HG02763 (cell line): ENCODE measurements around the gene GPR137C.
A peak's percentile ranks its signal among the peaks of the same experiment; 100 is the strongest.

Experiments
- ATAC-seq: cut with Tn5 transposase; IDR thresholded peaks from one replicate; pipeline ENCODE4 v1.9.1; 2021; ENCODE audit warnings: mild to moderate bottlenecking, moderate library complexity; ENCODE audit not compliant: unreplicated experiment

Gene GPR137C, protein sequence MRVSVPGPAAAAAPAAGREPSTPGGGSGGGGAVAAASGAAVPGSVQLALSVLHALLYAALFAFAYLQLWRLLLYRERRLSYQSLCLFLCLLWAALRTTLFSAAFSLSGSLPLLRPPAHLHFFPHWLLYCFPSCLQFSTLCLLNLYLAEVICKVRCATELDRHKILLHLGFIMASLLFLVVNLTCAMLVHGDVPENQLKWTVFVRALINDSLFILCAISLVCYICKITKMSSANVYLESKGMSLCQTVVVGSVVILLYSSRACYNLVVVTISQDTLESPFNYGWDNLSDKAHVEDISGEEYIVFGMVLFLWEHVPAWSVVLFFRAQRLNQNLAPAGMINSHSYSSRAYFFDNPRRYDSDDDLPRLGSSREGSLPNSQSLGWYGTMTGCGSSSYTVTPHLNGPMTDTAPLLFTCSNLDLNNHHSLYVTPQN

GRCh38 chr14:52552063-52552988, at the start of gene GPR137C, which contains the start of gene TXNDC16:
GPR137C (plus strand) TSS chr14:52552836; CDS start chr14:52553148, 312 bp downstream.
TXNDC16 (minus strand) TSS chr14:52552505; CDS start chr14:52543557, 8,948 bp downstream.
- peak; percentile 93 for ATAC-seq

DNA sequence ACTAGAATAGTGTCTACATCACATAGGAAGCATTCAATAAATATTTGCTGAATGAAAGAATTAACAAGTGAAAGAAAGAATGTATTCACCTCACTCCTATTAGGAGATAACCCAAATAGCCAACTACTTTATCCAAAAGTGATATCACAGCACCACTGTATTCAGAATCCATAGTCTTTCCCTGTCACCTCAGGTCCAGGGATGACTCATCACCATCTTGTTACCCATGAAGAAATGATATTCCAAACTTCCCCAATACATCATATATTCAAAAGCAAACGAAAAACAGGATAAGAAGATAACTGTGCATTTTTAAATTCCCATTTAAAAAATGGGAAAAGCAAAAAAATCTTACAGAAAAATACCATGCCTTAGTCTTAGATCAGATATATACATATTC, 39.4 kb upstream of the GPR137C start:
- no peak for ATAC-seq

- no peak for ATAC-seq
These were observed 38.4 kb upstream of the GPR137C start for GRCh38 chr14:52514046-52514811.

DNA sequence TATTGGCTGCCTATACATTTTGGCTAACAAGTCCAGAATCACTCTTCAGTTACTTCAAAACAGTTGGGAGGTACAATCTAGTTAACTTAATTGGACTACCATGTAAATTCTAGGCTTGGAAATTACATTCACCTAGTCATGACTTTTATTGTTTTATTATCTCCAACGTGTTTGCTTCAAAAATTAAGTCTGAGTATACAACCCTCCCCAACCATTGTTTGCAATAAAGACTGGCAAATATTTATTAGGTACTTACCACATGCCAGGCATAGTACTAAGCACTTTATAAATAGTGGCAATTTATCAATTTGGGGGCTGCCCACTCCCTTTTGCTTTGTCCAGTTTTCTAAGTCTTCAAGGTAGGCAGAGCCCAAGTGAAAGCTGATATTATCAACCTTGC, 30.6 kb upstream of the GPR137C start:
- ATAC-seq, result no peak

- ATAC-seq, result no peak
These were observed 29.9 kb upstream of the GPR137C start for GRCh38 chr14:52522581-52523345.

DNA sequence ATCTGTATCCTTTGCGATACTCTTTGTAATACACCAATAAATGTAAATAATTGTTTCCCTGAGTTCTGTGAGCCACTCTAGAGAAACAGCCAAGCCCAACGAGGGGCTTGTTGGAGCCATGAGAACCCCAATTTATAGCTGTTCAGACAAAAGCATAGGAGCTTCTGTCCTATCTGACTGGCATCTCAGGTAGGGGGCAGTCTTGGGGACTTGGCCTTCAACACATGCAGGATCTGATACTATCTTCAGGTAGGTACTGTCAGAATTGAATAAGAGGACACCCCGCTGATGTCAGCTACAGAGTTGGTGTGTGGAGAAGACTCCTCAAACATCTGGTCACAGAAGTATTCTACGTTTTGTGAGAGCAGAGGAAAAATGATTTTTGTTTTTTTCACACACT, 25.6 kb upstream of the GPR137C start:
- ATAC-seq, result no peak

GRCh38 chr14:52531481-52531880, 21.2 kb upstream of the GPR137C start:
- no peak for ATAC-seq

GRCh38 chr14:52536269-52536668, 16.4 kb upstream of the GPR137C start:
- no peak for ATAC-seq

GRCh38 chr14:52538623-52539022, 14.0 kb upstream of the GPR137C start:
- no peak for ATAC-seq

DNA sequence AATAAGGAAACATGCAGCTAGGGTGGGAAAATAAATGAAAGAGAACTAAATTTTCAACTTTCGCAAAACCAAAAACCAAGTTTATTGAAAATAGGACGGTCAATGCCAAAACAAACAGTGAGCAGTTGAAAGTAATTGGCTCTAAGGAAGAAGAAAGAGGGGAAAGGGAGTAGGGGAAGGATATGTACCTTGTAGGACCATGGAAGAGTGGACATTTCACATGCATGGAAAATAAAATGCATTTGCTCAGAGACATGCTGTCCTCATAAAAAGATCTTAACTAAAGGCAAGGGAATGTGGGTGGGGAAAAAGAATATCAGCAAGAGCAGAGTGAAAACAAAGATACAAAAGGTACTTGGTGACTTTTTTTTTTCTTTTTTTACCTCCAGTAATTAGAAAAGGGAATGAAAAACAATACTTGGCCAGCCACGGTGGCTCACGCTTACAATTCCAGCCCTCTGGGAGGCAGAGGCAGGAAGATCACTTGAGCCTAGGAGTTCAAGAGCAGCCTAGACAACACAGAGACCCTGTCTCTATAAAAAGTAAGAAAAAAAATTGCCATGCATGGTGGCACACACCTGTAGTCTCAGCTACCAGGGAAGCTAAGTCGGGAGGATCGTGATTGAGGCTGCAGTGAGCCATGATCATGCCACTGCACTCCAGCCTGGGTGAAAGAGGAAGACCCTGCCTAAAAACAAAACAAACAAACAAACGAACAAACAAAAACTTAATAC, 6.9 kb upstream of the GPR137C start:
- ATAC-seq, result no peak

- ATAC-seq, result no peak
These were observed 6.3 kb upstream of the GPR137C start for GRCh38 chr14:52546318-52546670.

DNA sequence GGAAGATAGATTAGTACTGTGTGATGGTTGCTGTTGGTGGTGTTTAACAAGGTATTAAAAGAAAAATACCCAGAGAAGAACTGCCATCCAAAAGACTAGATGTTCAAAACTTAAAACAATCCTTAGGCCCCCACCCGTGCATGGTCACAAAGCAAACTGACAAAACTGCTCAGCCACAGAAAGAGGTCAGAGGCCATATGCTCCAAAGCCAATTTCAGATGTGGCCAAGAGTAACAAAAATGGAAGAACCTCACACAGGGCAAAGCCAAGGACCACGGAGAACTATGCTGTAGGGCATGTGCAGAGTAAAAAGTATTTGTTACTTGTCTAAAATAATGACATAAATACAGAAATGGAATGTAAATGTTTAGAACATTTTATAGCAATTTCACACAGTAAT, 5.6 kb upstream of the GPR137C start:
- no peak for ATAC-seq

DNA sequence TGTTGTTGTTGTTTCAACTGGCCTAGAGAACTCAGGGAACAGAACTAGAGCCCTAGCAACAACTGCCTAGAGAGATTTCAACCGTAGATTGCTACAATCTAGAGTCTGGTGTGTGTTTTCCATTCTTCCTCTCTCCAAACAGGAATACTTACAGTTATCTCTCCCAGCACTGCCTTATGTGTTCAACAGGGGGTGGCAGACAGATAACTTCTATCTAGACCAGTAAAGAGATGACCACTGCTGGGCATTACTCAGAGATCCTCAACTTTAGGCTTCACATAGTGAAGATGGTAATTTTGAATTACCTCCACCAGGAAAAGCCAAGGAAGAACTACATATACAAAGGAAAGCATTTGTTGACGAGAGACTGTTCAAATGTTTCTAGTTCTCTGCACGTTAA, 5.1 kb upstream of the GPR137C start:
- ATAC-seq, result no peak

GRCh38 chr14:52550661-52551060, 2.0 kb upstream of the GPR137C start:
- no peak for ATAC-seq

DNA sequence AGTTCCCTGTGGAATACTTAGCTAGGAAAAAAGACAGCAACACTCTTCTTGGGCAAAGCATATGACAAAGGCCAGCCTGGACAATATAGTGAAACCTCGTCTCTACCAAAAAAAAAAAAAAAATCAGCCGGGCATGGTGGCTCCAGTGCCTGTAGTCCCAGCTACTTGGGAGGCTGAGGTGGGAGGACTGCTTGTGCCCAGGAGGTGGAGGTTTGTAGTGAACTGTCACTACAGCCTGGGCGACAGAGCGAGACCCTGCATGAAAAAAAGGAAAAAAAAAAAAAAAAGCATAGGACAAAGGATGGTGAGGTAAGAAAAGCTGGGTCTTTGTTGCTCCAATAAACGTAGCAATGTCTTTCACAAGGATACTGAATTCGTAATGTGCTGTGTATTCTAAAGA, 1.4 kb upstream of the GPR137C start:
- no peak for ATAC-seq

GRCh38 chr14:52551696-52552062, 957 bp upstream of the GPR137C start:
- no peak for ATAC-seq

DNA sequence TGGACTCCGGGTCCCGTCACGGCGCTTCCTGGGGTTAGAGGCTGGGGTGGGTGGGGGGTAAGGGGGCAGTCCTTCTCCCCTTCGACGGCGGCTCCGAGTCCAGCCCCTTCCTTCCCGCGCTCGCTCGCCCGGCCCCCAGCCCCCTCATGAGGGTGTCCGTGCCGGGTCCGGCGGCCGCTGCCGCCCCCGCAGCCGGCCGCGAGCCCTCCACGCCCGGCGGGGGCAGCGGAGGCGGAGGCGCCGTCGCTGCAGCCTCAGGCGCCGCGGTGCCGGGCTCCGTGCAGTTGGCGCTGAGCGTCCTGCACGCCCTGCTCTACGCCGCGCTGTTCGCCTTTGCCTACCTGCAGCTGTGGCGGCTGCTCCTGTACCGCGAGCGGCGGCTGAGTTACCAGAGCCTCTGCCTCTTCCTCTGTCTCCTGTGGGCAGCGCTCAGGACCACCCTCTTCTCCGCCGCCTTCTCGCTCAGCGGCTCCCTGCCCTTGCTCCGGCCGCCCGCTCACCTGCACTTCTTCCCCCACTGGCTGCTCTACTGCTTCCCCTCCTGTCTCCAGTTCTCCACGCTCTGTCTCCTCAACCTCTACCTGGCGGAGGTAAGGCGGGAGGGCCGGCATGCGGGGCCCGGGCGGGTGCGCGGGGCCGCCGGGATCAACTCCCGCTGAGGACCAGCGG, 500 bp downstream of the GPR137C start:
- ATAC-seq, result peak; percentile 13

DNA sequence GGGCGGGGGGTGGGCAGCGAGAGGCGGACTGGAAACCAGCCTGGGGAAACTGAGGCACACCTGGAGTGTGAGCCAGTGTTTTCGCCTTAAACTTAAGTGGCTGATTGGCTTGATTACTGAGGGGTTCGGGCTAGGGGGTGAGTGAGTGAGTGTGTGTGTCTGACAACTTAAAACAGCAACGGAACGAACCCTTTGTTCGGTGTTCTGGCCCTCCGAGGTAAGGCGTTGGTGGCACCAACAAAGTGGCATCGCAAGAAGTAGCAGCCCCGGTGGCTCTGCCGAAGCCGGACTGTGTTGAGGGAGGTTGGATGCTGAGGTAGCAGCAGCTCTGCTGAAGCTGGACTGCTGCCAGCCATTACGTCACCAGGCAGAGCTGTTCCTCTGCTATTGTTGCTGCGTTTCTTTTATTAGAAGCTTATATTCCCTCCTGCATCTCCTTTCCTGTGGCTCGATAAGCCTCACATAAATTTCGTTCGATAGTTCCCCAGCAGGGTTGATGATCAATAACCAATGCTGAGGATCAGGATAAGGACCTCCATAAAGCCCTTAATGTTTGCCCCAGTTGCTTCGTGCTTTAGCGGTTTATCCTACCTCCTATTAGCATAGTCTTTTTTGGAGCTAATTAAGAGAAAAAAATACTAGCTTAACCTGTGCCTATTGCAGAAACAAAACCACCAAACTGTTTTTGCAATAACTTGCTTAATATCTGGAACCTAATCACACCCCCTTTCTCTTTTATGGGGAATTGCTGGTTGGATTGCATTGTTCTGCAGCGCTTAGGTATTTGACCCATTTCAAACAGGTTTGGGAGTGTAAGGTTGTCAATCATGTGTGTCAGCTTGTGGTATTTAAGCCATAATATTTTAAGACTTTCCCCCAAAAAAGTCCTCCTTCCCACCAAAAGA, 1.3 kb downstream of the GPR137C start:
- ATAC-seq, result no peak
